Measurements from ENCODE around the gene ARHGAP33. TPM values are rescaled to one million over a fixed set of nuclear protein-coding genes. Genes with fewer than 3 reads are reported as not detected.

Gene ARHGAP33
- total and polyA plus RNA-seq, 2 of the 4 experiments (the other 2 are of a cell fraction): 0.72 to 11.9 TPM

GRCh38 chr19:35789978-35790944 is 14.9 kb downstream of the ARHGAP33 start:
- dilution Hi-C loops (cut with HindIII; ENCODE audit: low sequenced_read_pairs, unreplicated experiment): no loop called here
- Histone ChIP-seq H3K27me3 (ENCODE audit: control insufficient read depth, insufficient read depth, low read length) (no peaks in the 10 kb centered on the region; the same call in 1 of the 2 replicates), H3K36me3 (ENCODE audit: control insufficient read depth, insufficient read depth, low read length) (no peaks in the 10 kb centered on the region; the same call in 1 of the 2 replicates), H3K14ac (replicated peaks; ENCODE audit: low read depth, low read length) (no peak overlapping the region), H4K5ac (ENCODE audit: low read depth, low read length) (no peak overlapping the region), H3K9me1 (ENCODE audit: insufficient read depth, low read length) (no peaks in the 10 kb centered on the region), H2BK20ac (ENCODE audit: low read depth, low read length) (no peak overlapping the region), H3K56ac (ENCODE audit: extremely low read depth, insufficient read depth, low read length) (no peak overlapping the region), H2BK5ac (ENCODE audit: low read depth, low read length, poor library complexity, severe bottlenecking) (no peak overlapping the region), H2BK15ac (ENCODE audit: low read depth, low read length) (no peak overlapping the region), H4K20me1 (ENCODE audit: insufficient read depth, low read length) (no peaks in the 10 kb centered on the region), H3K27ac (ENCODE audit: insufficient read depth, low read length) (no peak overlapping the region), H3K79me1 (ENCODE audit: low read depth in 1 of 2, low read length in 2 of 2) (no peaks in the 10 kb centered on the region), H3K23ac (ENCODE audit: low read depth, low read length) (no peak overlapping the region), H2AK5ac (ENCODE audit: low read depth, low read length) (no peak overlapping the region), H3K4me3 (ENCODE audit: insufficient read depth, low read depth, low read length) (no peak overlapping the region), H4K8ac (ENCODE audit: low read depth in 2 of 2, low read length in 2 of 2) (no peak overlapping the region), H3K18ac (ENCODE audit: low read depth, low read length) (no peak overlapping the region), H2AFZ (replicated peaks; ENCODE audit: low read length, poor library complexity) (no peak overlapping the region), H3K9ac (ENCODE audit: low read depth, low read length) (no peak overlapping the region), H2AK9ac (replicated peaks; ENCODE audit: low read depth, low read length, poor library complexity) (no peak overlapping the region), H2BK120ac (ENCODE audit: low read depth, low read length) (no peak overlapping the region), H4K91ac (ENCODE audit: insufficient read depth, low read depth, low read length) (no peak overlapping the region), H3K4me2 (ENCODE audit: low read depth, low read length) (no peak overlapping the region), H3K4me1 (ENCODE audit: control insufficient read depth, insufficient read depth, low read length) (no peaks in the 10 kb centered on the region), H3K4ac (ENCODE audit: low read depth, low read length) (no peak overlapping the region), H3K9me3 (ENCODE audit: control insufficient read depth, insufficient read depth, low read length) (no peaks in the 10 kb centered on the region)
- ATAC-seq (ENCODE audit: low read depth): no peak
- CTCF ChIA-PET: no interaction called here
- no TSS peak for BruUV-seq (replicated peaks)
- no CpG with 5 or more reads among the region's 19 CpGs for WGBS, 2 experiments (ENCODE audit: extremely low coverage in 2 of 2, insufficient read length in 1 of 2)
- in situ Hi-C loops (cut with MboI; ENCODE audit: low sequenced_read_pairs): no loop called here
- DNase-seq: no peak
- POLR2A ChIA-PET (ENCODE audit: unreplicated experiment): no interaction called here
- intact Hi-C loops (cut with micrococcal nuclease): no loop called here
- TF ChIP-seq MXI1 (IDR thresholded peaks at IDR 0.05; ENCODE audit: borderline replicate concordance, low read depth, low read length) (no peak), CHD1 (IDR thresholded peaks at IDR 0.05; ENCODE audit: low read depth, low read length) (no peak), CTCF (conservative IDR thresholded peaks at IDR 0.05; ENCODE audit: low read depth, low read length) (no peak), CEBPB (IDR thresholded peaks at IDR 0.05; ENCODE audit: low read depth, low read length) (no peak), RAD21 (IDR thresholded peaks at IDR 0.05; ENCODE audit: low read length) (no peak), USF2 (IDR thresholded peaks at IDR 0.05; ENCODE audit: low read depth, low read length) (no peak), SMC3 (IDR thresholded peaks at IDR 0.05; ENCODE audit: low read depth, low read length) (no peak), ELK1 (IDR thresholded peaks at IDR 0.05; ENCODE audit: borderline replicate concordance, low read depth, low read length) (no peak), FOS (IDR thresholded peaks at IDR 0.05; ENCODE audit: low read depth, low read length) (no peak), POLR2A (IDR thresholded peaks at IDR 0.05; ENCODE audit: low read depth, low read length) (no peak), MAFK (IDR thresholded peaks at IDR 0.05; ENCODE audit: low read depth, low read length) (no peak), RFX5 (IDR thresholded peaks at IDR 0.05; ENCODE audit: low read depth, low read length) (no peak), BHLHE40 (IDR thresholded peaks at IDR 0.05; ENCODE audit: low read depth, low read length) (no peak), RCOR1 (IDR thresholded peaks at IDR 0.05; ENCODE audit: insufficient replicate concordance, low read length) (no peak), MAZ (IDR thresholded peaks at IDR 0.05; ENCODE audit: borderline replicate concordance, low read depth, low read length) (no peak)

Measured in IMR-90 (cell line).